NCI-H526 (cell line): ENCODE data around the gene NXPE1.

ENCODE experiments used
- DNase-seq, 2 experiments: peaks; one replicate each; lab custom pipeline; 2025; lab: John Stamatoyannopoulos, UW

The NXPE1 gene

DNA sequence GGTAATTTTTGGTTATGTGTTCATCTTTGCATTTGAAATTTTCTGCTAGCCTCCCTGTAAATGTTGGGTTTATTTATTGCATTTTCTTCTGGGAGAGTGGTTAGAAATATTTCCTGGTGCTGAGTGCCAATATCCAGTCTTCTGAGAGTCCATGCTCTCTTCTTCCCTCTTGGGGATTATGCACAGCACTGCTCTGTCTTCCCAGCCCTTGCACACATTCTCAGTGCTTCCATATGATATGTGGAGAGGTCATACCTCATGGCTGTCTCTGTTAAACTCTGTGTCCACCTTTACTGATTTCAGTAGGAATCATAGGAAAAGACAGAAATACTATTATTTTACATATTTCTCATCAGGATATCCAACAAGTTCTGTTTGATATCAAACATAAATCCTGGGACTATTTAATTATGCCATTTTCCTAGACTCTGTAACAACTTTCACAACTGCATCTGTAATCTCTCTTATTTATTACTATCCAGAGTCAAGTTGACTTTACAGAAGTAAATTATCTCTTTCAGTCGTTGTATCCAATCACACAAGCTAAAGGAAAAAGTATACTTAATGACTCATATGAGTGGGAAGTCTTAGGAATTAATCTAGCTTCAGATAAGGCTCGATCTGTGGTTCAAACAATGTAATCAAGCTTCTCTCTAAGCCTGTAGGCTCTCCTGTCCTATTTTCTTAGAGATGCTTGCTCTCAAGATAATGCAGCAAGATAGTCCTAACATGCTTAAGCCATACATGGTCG, 2.7 kb upstream of the NXPE1 start:
- no peak for DNase-seq

DNA sequence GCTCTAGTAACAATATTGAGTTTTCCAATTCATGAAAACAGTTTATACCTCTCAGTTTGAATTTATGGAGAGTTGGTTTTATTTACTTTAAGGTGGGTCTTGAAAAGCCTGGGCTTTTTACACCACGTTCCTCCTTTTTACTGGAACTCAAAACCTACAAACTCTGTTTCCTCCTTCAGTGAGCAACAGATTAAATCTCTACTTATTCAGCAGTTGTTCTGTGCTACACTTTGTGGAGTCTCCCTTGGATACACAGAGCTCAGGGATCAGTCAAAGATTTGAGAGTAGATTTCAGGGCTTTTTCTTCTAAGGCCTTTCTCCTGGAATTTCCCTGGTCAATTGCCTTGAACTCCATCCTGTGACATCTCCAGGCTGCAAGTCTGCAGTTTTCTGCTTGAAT, 3.5 kb downstream of the NXPE1 start:
- no peak for DNase-seq

GRCh38 chr11:114553642-114554041, 6.0 kb downstream of the NXPE1 start:
- DNase-seq, result no peak

DNA sequence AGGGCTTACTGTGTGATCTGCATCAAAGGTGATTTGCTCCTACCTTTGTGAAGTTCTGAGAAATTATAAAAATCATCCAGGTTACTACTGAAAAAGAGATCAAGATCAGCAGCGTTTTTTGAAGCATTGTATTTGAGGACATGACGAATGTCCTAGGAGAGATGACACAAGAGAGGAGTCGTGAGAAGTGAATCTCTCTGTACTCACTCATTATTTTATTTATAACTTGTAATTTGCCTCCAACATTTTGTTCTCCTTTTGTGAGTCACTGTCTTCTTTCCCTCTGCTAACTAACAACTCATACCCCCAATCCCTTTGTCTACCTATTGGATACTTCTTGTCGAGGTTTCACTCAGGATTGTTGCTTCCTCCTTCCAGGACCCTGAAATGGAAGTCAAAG, 8.6 kb downstream of the NXPE1 start:
- DNase-seq, result no peak

GRCh38 chr11:114525682-114526081, 34.0 kb downstream of the NXPE1 start:
- no peak for DNase-seq

DNA sequence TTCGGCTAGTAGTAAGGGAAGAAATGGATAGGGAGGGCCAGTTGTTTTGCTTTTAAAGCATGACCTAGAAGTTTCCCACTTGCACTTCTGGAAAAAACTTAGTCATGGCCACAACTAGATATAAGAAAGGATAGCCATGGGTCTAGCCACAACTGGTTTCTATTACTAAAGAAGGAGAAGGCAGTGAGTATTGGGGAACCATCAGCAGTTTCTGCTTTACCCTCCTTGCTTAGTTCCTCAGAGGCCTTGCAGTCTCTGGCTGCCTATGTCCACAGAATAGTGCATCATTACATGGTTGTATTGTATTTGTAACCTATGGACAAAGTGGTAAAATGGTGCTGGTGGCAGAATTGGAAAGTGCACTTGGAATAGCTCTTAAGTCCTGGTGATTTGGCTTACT, 35.6 kb downstream of the NXPE1 start:
- DNase-seq, result no peak

DNA sequence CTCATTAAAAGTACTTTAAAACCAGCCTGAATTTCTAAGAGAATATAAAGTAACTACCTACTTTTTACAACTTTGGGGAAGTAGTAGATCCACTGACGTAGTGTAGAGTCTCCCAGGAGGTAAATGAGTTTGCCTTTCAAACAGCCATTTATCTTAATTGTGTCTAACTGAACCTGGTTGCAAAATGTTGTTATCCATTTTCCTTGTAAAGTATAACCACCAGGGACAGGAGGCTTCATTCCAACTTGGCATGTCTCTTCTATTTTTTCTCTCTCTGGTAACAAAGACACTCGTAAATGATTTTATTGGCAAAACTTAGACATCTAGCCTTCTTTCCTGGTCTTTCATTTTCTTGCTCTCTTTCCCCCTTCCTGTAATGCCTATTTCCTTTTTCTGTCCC, 36.9 kb downstream of the NXPE1 start:
- DNase-seq, result no peak

DNA sequence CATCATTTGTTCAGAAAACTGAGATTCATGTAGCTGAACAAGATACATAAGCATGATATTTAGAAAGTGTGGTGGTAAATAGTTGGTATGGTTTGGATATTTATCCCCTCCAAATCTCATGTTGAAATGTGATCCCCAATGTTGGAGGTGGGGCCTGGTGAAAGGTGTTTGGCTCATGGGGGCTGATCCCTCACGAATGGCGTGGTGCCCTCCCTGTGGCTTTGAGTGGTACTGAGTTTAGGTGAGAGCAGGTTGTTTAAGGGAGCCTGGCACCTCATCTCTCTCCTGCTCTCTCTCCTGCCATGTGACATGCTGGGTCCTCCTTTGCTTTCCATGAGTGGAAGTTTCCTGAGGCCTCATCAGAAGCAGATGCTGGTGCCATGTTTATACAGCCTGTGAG, 48.1 kb downstream of the NXPE1 start:
- no peak for DNase-seq

DNA sequence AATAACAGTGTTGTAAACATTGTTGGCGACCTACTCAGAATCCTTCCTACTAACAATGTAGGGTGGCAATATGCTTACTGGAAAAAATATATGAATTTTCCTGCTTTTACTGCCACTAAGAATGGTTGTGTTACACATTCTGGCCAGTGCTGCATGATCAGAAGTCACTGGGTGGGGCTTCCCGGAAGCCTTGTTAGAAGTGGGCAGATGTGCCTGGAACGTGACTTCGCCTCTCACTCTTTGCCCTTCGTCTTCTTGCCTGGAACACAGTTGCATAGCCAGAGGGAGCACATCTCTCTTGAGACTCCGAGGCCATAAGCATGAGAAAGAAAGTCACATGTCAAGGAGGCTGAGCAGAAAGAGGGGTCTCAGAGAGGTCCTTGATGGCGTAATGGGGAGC, 48.6 kb downstream of the NXPE1 start:
- no peak for DNase-seq

DNA sequence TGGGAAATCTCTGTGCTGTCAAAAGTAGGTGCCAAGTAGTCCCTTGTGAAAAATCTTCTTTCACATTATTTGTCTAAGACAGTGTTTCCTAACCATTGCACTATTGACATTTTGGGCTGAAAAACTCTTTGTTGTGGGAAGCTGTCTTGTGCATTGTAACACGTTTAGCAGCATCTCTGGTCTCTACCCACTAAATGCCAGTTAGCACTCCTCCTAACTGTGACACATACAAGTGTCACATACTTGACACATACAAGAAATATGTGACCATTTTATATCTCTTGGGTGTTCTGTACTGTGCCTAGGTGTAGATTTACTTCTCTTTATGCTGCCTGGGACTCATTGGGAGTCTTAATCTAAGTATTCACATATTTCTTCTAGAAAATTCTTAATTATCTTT, 57.8 kb downstream of the NXPE1 start:
- DNase-seq, result no peak

- DNase-seq, result no peak
These were observed 59.9 kb downstream of the NXPE1 start for GRCh38 chr11:114499756-114500155.

DNA sequence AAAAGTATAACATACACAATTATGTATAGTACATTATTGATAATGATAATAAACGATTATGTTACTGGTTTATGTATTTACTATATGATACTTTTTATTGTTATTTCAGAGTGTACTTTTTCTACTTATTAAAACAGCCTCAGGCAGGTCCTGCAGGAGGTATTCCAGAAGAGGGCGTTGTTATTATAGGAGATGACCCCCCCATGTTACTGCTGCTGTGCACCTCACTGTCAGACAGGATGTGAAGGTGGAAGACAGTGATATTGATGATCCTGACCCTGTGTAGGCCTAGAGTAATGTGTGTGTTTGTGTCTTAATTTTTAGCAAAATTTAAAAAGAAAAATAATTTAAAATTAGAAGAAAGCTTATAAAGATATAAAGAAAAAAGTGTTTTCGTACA, 62.8 kb downstream of the NXPE1 start:
- DNase-seq, result peak; percentile 12 to 45

DNA sequence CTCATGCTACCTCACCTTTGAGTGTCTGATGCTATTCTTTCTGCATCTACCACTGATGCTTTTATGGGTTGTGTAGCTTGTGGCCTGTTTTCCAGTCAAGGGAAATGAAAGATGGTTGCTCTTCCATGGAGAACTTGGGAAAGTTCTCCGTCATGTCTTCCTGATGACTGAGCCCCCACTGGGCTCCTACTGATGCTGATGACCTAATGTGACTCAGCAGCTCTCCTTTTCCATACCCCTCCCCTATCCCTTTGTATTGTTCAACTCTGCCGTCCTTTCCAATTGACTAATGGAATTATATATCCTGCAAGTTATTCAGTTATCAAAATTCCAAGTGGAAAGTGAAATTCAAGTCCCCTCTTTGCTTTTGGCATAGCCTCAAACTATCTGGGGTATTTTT, 75.8 kb downstream of the NXPE1 start:
- DNase-seq, result no peak

DNA sequence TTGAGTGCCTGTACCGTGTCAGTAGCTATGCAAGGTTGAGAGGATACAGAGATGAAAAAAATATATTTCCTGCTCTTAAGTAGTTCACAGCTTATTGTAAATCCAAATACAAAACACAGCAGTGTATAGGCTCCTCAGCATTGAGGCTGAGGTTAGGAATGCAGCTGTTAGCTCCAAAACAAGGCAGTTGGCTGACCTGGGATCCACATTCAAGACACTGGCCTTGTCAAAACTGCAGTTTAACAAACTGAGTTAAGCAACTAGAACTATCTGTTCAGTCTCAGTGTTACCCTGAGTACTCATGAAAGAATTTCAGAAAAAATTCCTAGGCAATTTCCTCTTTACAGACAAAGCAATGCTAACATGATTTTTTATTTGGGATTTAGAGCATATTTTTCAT, 77.6 kb downstream of the NXPE1 start:
- no peak for DNase-seq

GRCh38 chr11:114479331-114479730, 80.3 kb downstream of the NXPE1 start:
- DNase-seq, result no peak

DNA sequence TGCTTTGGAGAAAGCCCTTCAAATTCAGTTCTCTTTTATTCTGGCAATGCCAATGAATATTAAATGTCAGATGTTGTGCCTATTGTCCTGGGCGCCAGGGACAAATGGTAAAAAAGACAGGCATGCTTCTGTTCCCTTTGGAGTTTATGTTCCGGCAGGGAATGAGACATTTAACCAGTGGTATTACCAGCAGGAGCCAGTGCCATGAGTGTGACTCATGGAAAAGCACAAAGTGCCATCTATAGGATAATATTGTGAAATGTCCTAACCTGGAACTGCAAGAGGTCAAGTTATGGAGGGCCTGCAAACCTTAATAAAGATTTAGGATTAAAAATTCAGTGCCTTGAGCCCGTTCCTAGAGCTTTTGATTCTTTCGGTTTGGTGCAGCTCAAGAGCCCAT, 80.9 kb downstream of the NXPE1 start:
- peak in 1 of 2 experiments; percentile 7 for DNase-seq

DNA sequence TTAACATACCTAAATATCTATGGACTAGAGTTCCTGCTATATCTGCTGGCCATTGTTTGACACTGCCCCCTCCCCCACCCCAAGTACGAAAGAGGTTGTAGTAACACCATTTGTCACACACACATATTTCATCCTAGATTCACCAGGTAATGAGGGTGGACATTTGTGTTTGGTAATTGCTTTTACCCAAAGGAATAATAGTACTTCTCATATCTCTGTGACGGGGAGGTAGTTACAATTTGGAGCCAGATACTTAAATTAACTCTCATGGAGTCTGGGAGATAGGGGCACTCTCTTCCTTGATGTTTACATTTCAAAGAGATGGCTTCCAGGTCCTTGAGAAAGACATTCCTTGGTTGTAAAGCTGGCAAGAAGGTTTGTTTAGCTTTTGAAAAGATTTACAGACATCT, 81.7 kb downstream of the NXPE1 start:
- DNase-seq, result no peak

- no peak for DNase-seq
These were observed 87.0 kb downstream of the NXPE1 start for GRCh38 chr11:114472661-114473060.
